EL (cell line): Measurements from ENCODE around the gene ARHGAP25.

Experiments used
- DNase-seq: peaks from one replicate; pipeline ENCODE4 v3.0.0-alpha.2; 2016

The ARHGAP25 gene

DNA sequence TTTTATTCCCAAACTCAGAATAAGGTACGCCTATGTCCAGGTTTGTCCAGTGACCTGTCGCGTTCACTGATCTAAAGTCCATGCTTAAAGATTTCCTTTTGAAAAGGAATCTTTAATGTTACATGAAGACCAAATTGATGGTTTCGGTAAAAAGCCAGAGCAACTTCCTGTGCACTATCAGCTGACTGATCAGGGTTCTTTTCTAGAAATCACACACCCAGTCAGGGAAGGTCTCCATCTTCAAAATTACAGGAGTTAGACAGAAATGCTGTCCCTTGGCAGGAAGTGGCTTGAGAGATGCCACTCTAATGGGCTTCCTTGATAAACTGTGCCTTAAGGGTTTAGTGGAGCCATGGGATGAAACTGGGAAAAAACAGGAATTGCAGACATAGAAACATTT, 14.7 kb upstream of the ARHGAP25 start:
- DNase-seq, result no peak

DNA sequence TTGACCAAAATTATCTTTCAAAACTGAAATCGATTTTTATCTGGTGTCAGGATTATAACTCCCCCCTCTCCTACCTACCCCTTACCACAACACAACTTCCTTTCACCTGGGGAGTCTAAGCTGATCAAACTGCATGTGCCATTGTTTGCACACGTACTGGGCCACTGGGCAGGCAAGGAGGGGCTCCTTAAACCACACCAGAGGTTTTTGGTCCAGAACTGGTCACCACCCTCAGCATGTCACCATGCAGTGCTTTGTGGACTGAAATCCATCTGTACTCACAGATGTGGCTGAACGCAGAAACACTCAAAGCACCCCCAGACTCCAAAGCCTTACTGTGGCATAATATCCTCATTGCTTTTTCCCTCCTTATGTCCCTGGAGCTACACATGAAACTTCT, 13.9 kb upstream of the ARHGAP25 start:
- DNase-seq, result no peak

GRCh38 chr2:68721482-68722101, 13.0 kb upstream of the ARHGAP25 start:
- DNase-seq, result no peak

DNA sequence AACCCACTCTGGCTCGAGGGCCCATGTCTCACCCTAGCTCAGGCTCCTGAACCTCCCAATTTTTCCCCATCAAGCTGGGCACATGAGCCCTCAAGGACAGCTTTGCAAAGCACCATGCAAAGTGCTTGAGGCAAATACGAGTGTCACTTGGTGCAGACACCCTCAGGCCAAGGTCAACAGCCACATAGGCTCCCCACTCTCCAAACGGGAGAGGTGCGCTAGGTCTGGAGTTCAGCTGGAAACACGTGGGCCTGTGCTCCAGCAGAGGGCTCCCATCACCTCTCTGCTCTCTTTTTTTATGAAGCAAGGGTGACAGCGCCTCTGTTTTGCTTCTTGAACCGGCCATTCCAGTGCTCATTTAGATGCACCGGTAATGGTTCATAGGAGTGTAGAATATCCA, 11.9 kb upstream of the ARHGAP25 start:
- DNase-seq, result no peak

GRCh38 chr2:68723181-68723580, 11.4 kb upstream of the ARHGAP25 start:
- no peak for DNase-seq

GRCh38 chr2:68726100-68726499, 8.5 kb upstream of the ARHGAP25 start:
- DNase-seq, result no peak

- no peak for DNase-seq
These were observed 7.8 kb upstream of the ARHGAP25 start for GRCh38 chr2:68726608-68727367.

- peak; percentile 84 for DNase-seq
These were observed 6.8 kb upstream of the ARHGAP25 start for GRCh38 chr2:68727683-68728375.

DNA sequence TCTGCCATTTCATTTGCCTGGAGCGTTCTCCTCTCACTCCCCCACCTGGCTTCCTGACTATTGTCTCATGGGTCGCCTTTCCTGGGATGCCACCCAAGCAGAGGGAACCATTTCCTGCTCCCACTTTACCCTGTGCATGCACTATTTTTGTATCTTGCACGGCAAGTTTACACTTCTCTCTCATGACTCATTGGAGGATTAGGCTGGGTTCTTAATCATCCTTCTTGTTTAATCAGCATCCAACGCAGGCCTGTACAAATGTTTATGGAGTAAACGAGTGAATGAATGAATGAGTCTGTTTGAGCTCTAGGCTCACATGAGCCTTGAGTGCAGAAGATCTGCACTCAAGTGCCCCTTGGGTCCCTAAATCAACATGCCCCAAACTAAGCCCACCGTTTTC, 3.8 kb upstream of the ARHGAP25 start:
- peak; percentile 56 for DNase-seq

- DNase-seq, result no peak
These were observed 2.3 kb upstream of the ARHGAP25 start for GRCh38 chr2:68732036-68732932.

DNA sequence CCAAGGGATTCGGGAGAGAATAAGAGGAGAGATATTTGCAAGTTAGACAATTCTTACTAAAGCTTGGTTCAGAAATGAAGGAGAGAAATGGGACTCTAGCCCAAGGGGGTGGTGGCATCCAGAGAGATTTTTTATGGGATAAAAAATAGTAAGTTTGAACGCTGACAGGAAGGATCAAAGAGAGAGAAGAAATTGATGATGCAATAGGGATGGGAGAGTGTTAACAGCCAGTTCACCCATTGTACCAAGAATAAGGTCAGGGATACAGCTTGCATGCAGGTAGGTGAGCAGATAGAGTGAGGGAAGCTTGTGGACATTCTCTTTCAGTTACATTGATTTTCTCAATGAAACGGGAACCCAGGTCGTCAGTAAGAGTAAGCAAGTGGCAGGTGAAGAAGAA, 1.2 kb upstream of the ARHGAP25 start:
- DNase-seq, result no peak

DNA sequence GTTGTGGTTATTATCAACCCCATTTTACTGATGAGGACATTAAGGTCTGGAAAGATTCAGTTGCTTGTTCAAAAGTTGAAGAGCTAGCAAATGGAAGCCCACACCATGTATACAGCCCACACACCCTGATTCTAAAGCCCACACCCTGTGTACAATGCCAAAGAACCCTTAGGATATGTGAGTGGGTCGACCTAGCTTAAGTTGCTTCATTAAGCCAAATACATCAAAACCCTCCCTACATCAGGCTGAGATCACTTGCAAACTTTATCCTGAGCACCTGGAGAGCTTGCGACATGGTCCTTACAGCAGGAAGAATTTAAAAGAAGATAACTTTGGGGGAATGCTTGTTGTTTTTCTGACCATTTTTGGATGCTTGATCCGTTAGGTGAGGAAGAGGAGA, 435 bp upstream of the ARHGAP25 start:
- no peak for DNase-seq

DNA sequence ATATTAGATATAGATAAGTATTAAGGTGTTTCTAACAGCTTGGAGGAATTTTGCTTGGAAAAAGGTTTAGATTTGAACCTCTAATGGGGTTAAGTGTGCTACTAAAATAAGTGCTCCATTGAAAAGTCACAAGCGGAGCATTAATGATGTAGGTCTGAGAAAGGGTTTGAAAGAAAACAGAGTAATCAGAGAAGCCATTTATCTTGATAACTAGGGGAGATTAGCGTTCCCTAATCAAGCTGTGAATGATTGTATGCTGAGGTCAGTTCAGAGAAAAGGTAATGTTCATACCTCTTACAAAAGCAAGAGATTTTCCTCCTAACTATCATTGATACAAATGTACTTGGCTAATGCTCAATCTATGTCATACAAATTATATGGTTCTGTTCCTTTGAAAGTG, 1.5 kb downstream of the ARHGAP25 start:
- DNase-seq, result no peak

GRCh38 chr2:68737711-68738110, 3.1 kb downstream of the ARHGAP25 start:
- DNase-seq, result no peak

DNA sequence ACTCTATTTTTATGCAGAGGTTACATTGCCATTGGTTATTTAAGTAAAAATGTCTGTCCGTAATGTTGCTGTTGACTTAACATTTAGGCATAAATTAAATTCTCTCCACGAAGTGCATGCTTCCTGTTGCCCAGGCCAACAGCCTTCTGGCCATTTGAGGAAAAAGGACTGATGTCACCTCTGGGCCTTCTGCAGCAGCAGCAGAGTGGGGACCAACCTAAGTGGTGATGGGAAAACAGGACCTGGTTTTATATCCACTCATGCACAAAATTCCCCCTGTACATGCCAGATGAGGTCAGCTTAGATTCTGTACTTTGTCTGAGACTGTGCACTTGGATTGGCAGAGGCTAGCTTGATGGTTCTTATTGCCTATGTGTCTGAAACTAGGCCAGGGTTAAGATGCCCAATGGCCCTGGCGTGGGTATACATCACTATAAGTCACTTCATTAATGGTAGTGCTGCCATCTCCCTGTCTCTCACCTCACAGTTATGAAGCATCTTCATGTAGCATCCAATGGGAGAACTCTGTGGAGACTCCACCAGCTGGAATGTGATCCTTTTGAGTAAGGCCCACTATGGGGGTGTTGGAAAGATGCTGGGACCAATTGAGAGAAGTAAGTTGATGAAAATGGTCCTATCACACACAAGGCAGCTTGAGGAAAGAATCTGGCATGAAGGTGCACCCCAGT, 4.4 kb downstream of the ARHGAP25 start:
- no peak for DNase-seq

- no peak for DNase-seq
These were observed 5.2 kb downstream of the ARHGAP25 start for GRCh38 chr2:68739595-68740399.

- DNase-seq, result no peak
These were observed 5.8 kb downstream of the ARHGAP25 start for GRCh38 chr2:68740400-68740914.

GRCh38 chr2:68741238-68741637, 6.6 kb downstream of the ARHGAP25 start:
- DNase-seq, result no peak

DNA sequence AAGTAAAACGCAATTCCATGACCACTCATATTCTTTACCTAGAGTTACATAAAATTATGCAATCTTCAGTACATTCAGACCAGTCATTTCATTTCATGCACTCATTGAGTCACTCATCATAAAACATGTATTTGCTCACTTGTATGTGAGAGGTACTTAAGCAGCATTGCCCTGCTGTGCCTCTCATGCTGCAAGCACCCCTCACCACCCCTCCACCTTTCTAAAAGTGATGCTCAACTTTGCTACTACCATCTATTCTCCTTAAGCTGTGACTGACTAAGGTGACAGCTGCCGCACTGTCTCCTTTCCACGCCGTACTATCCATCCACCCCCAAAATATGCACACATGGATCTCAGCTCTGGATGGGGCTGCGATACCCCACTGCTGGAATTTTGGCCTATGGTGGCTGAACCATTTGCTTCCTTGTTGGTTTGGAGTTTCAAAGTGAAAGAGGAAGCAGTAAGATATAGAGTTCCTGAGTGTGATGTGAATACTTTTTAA, 7.2 kb downstream of the ARHGAP25 start:
- no peak for DNase-seq

- no peak for DNase-seq
These were observed 8.2 kb downstream of the ARHGAP25 start for GRCh38 chr2:68742626-68743415.
